Measurements from ENCODE around the gene GAST. TPM values are rescaled to one million over a fixed set of nuclear protein-coding genes. Genes with fewer than 3 reads are reported as not detected.
A peak's percentile ranks its signal among the peaks of the same experiment; 100 is the strongest.

The GAST gene
- total and polyA plus RNA-seq, 2 of the 4 experiments (the other 2 are of a cell fraction) = not detected

- no peak for ATAC-seq (ENCODE audit: low read depth)
- in situ Hi-C loops (cut with MboI; ENCODE audit: low sequenced_read_pairs) = loop anchor here (5.0 to 25.0 kb wide), 7 partner anchors 112 to 1302 kb away; partner anchors contain the start of gene GJD3
- H2BK20ac ChIP-seq (ENCODE audit: low read depth, low read length) = no peak overlapping the region
Observed at GRCh38 chr17:41664172-41664457, 48.0 kb upstream of the GAST start.

More at GRCh38 chr17:41664172-41664457, 48.0 kb upstream of the GAST start:
- H3K18ac ChIP-seq (ENCODE audit: low read depth, low read length) = no peak overlapping the region
- no peak overlapping the region for H3K27ac ChIP-seq (ENCODE audit: insufficient read depth, low read length)
- H3K36me3 ChIP-seq (ENCODE audit: control insufficient read depth, insufficient read depth, low read length) = no peaks in the 10 kb centered on the region
- H4K5ac ChIP-seq (ENCODE audit: low read depth, low read length) = no peak overlapping the region
- ChIA-PET CTCF (interaction anchor here (0.8 to 2.3 kb wide), 3 partner anchors 16 to 861 kb away, joined by 4 to 15 read pairs (median 4); partner anchors contain the start of gene EIF1), POLR2A (ENCODE audit: unreplicated experiment) (interaction anchor here (0.7 kb wide), 1 partner anchor 124 kb away, joined by 7 read pairs; no protein-coding TSS in a partner anchor)
- peaks cover 11% of the 10 kb centered on the region for H3K4me1 ChIP-seq (ENCODE audit: control insufficient read depth, insufficient read depth, low read length)
- H3K23ac ChIP-seq (ENCODE audit: low read depth, low read length) = no peak overlapping the region
- H4K20me1 ChIP-seq (ENCODE audit: insufficient read depth, low read length) = no peaks in the 10 kb centered on the region
- no peak overlapping the region for H4K8ac ChIP-seq (ENCODE audit: low read depth in 2 of 2, low read length in 2 of 2)
- H3K4me3 ChIP-seq (ENCODE audit: insufficient read depth, low read depth, low read length) = no peak overlapping the region
- H2AK5ac ChIP-seq (ENCODE audit: low read depth, low read length) = no peak overlapping the region
- no peak overlapping the region for H2BK15ac ChIP-seq (ENCODE audit: low read depth, low read length)
- H3K79me1 ChIP-seq (ENCODE audit: low read depth in 1 of 2, low read length in 2 of 2) = peaks cover 0 to 4% of the 10 kb centered on the region in 2 experiments; a peak in 1 of 4 replicates
- dilution Hi-C loops (cut with HindIII; ENCODE audit: low sequenced_read_pairs, unreplicated experiment) (no loop called here), intact Hi-C loops (cut with micrococcal nuclease) (no loop called here)
- no peak overlapping the region for H3K56ac ChIP-seq (ENCODE audit: extremely low read depth, insufficient read depth, low read length)
- H2AFZ ChIP-seq (replicated peaks; ENCODE audit: low read length, poor library complexity) = peak overlapping the region; percentile 68
- no peak overlapping the region for H3K9ac ChIP-seq (ENCODE audit: low read depth, low read length)
- WGBS, 2 experiments (ENCODE audit: extremely low coverage in 2 of 2, insufficient read length in 1 of 2) = no CpG with 5 or more reads among the region's 2 CpGs
- H3K27me3 ChIP-seq (ENCODE audit: control insufficient read depth, insufficient read depth, low read length) = peaks cover 3% of the 10 kb centered on the region; the same call in 1 of the 2 replicates
- no peaks in the 10 kb centered on the region for H3K9me3 ChIP-seq (ENCODE audit: control insufficient read depth, insufficient read depth, low read length)
- no peak overlapping the region for H3K4me2 ChIP-seq (ENCODE audit: low read depth, low read length)
- no peak overlapping the region for H3K4ac ChIP-seq (ENCODE audit: low read depth, low read length)
- no peak for DNase-seq
- H4K91ac ChIP-seq (ENCODE audit: insufficient read depth, low read depth, low read length) = no peak overlapping the region
- H3K14ac ChIP-seq (replicated peaks; ENCODE audit: low read depth, low read length) = no peak overlapping the region
- 0 out of 2 replicates have a peak, but pooled peaks cover 7% of the 10 kb centered on the region for H3K9me1 ChIP-seq (ENCODE audit: insufficient read depth, low read length)
- no TSS peak for BruUV-seq (replicated peaks)
- no peak overlapping the region for H2BK120ac ChIP-seq (ENCODE audit: low read depth, low read length)
- H2AK9ac ChIP-seq (replicated peaks; ENCODE audit: low read depth, low read length, poor library complexity) = peak overlapping the region; percentile 89
- TF ChIP-seq MXI1 (IDR thresholded peaks at IDR 0.05; ENCODE audit: borderline replicate concordance, low read depth, low read length) (no peak), SMC3 (IDR thresholded peaks at IDR 0.05; ENCODE audit: low read depth, low read length) (no peak), FOS (IDR thresholded peaks at IDR 0.05; ENCODE audit: low read depth, low read length) (no peak), RAD21 (IDR thresholded peaks at IDR 0.05; ENCODE audit: low read length) (no peak)
- H2BK5ac ChIP-seq (ENCODE audit: low read depth, low read length, poor library complexity, severe bottlenecking) = no peak overlapping the region
